HCT116 (cell line): ENCODE results near the gene SANBR. TPM values are rescaled to one million over a fixed set of nuclear protein-coding genes. Genes with fewer than 3 reads are reported as not detected.
A peak's percentile ranks its signal among the peaks of the same experiment; 100 is the strongest.

ENCODE experiments used
- ATAC-seq: fragments of 200-7000 bp; cut with Tn5 transposase; 2 replicates; pipeline ENCODE4 v1.9.1; 2020; ENCODE audit warnings: mild to moderate bottlenecking, moderate library complexity
- BruUV-seq: library from RNA; stranded (reverse); fragments of 400-500 nt; replicated peaks from 2 replicates; lab custom pipeline; 2021; lab: Mats Ljungman, UMichigan
- CTCF ChIA-PET: fragments of 300-600 bp; sonication (Branson Sonifier 250); formaldehyde crosslinking; loops from one replicate; lab custom pipeline; 2021; ENCODE audit warnings: antibody characterized with exemption; lab: Charles Lee
- POLR2A ChIA-PET: fragments of 300-600, 350-600 bp; sonication (Branson Sonifier 250); formaldehyde crosslinking; loops from one replicate; lab custom pipeline; 2021; ENCODE audit warnings: antibody characterized with exemption; lab: Charles Lee
- RAD21 ChIA-PET, 2 experiments: fragments of 300-600 bp; sonication (Branson Sonifier 250); formaldehyde crosslinking; loops; one replicate each; lab custom pipeline; 2023; ENCODE audit warnings: low total read pairs in 2 of 2; ENCODE audit not compliant: uncharacterized antibody in 2 of 2, unreplicated experiment in 2 of 2, low non-redundant PET in 1 of 2; lab: Charles Lee
- DNase-seq: peaks from one replicate; pipeline ENCODE4 v3.0.0-alpha.2; 2010; ENCODE audit warnings: low read depth, low spot score
- H2AFZ ChIP-seq: fragments of 200-600 bp; shearing (Covaris generic), sonication (generic); 2 replicates; pipeline ENCODE4 v1.6.1; 2017; ENCODE audit warnings: low read depth, mixed run types, mixed read lengths, antibody characterized with exemption, low read length; ENCODE audit not compliant: poor library complexity, severe bottlenecking
- H3K27ac ChIP-seq: 2 replicates; pipeline ENCODE4 v1.5.1; 2012; ENCODE audit warnings: low read depth, low read length
- H3K27me3 ChIP-seq: fragments of 200-600 bp; sonication (generic); 2 replicates; pipeline ENCODE4 v1.6.1; 2016; ENCODE audit warnings: mixed run types, low read length, mixed read lengths; ENCODE audit not compliant: insufficient read depth
- H3K36me3 ChIP-seq, 2 experiments: fragments of 200-500 bp in 1 of 2; fragments of 200-600 bp in 1 of 2; sonication (Bioruptor generic) in 1 of 2; sonication (generic) in 1 of 2; 2 replicates each; pipeline versions ENCODE4 v1.5.1 to v1.6.1; 2014 to 2016; ENCODE audit warnings: low read length in 2 of 2, inconsistent platforms in 1 of 2, mixed read lengths in 1 of 2, mixed run types in 1 of 2; ENCODE audit not compliant: insufficient read depth in 2 of 2, control insufficient read depth in 1 of 2
- H3K4me1 ChIP-seq, 2 experiments: fragments of 200-600 bp in 1 of 2; sonication (generic) in 1 of 2; 2 replicates each; pipeline versions ENCODE4 v1.5.1 to v1.6.1; 2012 to 2017; ENCODE audit warnings: low read length in 2 of 2, inconsistent platforms in 1 of 2, mild to moderate bottlenecking in 1 of 2, mixed read lengths in 1 of 2, mixed run types in 1 of 2, moderate library complexity in 1 of 2; ENCODE audit not compliant: insufficient read depth in 2 of 2, control insufficient read depth in 1 of 2
- H3K4me2 ChIP-seq: fragments of 200-600 bp; sonication (generic); 2 replicates; pipeline ENCODE4 v1.6.1; 2017; ENCODE audit warnings: mixed run types, low read length, mixed read lengths
- H3K4me3 ChIP-seq, 2 experiments: fragments of 200-600 bp in 1 of 2; sonication (generic) in 1 of 2; replicated peaks in 1 of 2; 2 replicates each; pipeline ENCODE4 v1.5.1; 2011 to 2016; ENCODE audit warnings: low read length in 2 of 2, control low read depth in 1 of 2, low read depth in 1 of 2, mild to moderate bottlenecking in 1 of 2, mixed read lengths in 1 of 2, mixed run types in 1 of 2
- H3K79me2 ChIP-seq: fragments of 200-600 bp; sonication (generic); 2 replicates; pipeline ENCODE4 v1.6.1; 2017; ENCODE audit warnings: mild to moderate bottlenecking, mixed run types, low read length, moderate library complexity, mixed read lengths; ENCODE audit not compliant: insufficient read depth
- H3K9ac ChIP-seq: fragments of 200-600 bp; sonication (generic); 2 replicates; pipeline ENCODE4 v1.6.1; 2016; ENCODE audit warnings: low read length, mixed read lengths
- H3K9me2 ChIP-seq: fragments of 200-600 bp; sonication (generic), shearing (Covaris generic); 2 replicates; pipeline ENCODE4 v1.6.1; 2017; ENCODE audit warnings: mixed run types, mild to moderate bottlenecking, moderate library complexity; ENCODE audit not compliant: insufficient read depth
- H3K9me3 ChIP-seq, 2 experiments: fragments of 200-500 bp in 1 of 2; fragments of 200-600 bp in 1 of 2; sonication (Bioruptor generic) in 1 of 2; sonication (generic) in 1 of 2; 2 replicates each; pipeline ENCODE4 v1.6.1; 2014 to 2017; ENCODE audit warnings: low read length in 2 of 2, mixed read lengths in 2 of 2, inconsistent platforms in 1 of 2, low read depth in 1 of 2, mild to moderate bottlenecking in 1 of 2, mixed run types in 1 of 2, moderate library complexity in 1 of 2; ENCODE audit not compliant: control insufficient read depth in 1 of 2, insufficient read depth in 1 of 2
- H4K20me1 ChIP-seq: fragments of 200-600 bp; sonication (generic), shearing (Covaris generic); 2 replicates; pipeline ENCODE4 v1.6.1; 2017; ENCODE audit warnings: mixed run types, mild to moderate bottlenecking, moderate library complexity; ENCODE audit not compliant: insufficient read depth
- ATF3 ChIP-seq: IDR thresholded peaks from 2 replicates; pipeline ENCODE4 v1.6.1; 2012
- CEBPB ChIP-seq: IDR thresholded peaks from 2 replicates; pipeline ENCODE4 v1.6.1; 2012; ENCODE audit warnings: low read depth
- EGR1 ChIP-seq: IDR thresholded peaks from 2 replicates; pipeline ENCODE4 v1.6.1; 2012; ENCODE audit warnings: low read depth
- ELF1 ChIP-seq: IDR thresholded peaks from 2 replicates; pipeline ENCODE4 v1.6.1; 2012; ENCODE audit warnings: low read depth, borderline replicate concordance
- EZH2 ChIP-seq: fragments of 200-600 bp; sonication (generic); IDR thresholded peaks from 2 replicates; pipeline ENCODE4 v1.6.1; 2017; ENCODE audit warnings: antibody characterized with exemption, mixed run types
- FOSL1 ChIP-seq: IDR thresholded peaks from 2 replicates; pipeline ENCODE4 v1.6.1; 2012; ENCODE audit warnings: low read depth
- JUND ChIP-seq: IDR thresholded peaks from 2 replicates; pipeline ENCODE4 v1.6.1; 2012
- MAX ChIP-seq: IDR thresholded peaks from 2 replicates; pipeline ENCODE4 v1.6.1; 2012
- POLR2A ChIP-seq: IDR thresholded peaks from 2 replicates; pipeline ENCODE4 v1.7.0; 2011; ENCODE audit warnings: borderline replicate concordance; ENCODE audit not compliant: insufficient read depth, insufficient read length; ENCODE audit errors: extremely low read depth
- POLR2AphosphoS5 ChIP-seq: IDR thresholded peaks from 2 replicates; pipeline ENCODE4 v1.6.1; 2011; ENCODE audit warnings: mild to moderate bottlenecking, low read depth, low read length, moderate library complexity
- RAD21 ChIP-seq: IDR thresholded peaks from 2 replicates; pipeline ENCODE4 v1.6.1; 2012; ENCODE audit warnings: low read depth, mild to moderate bottlenecking
- SP1 ChIP-seq: IDR thresholded peaks from 2 replicates; pipeline ENCODE4 v1.6.1; 2012; ENCODE audit warnings: low read depth
- SRF ChIP-seq: IDR thresholded peaks from 2 replicates; pipeline ENCODE4 v1.6.1; 2012; ENCODE audit warnings: low read depth
- TCF7L2 ChIP-seq: IDR thresholded peaks from 2 replicates; pipeline ENCODE4 v1.7.0; 2011; ENCODE audit warnings: borderline replicate concordance, inconsistent platforms; ENCODE audit not compliant: insufficient read depth, insufficient read length; ENCODE audit errors: extremely low read depth
- YY1 ChIP-seq: IDR thresholded peaks from 2 replicates; pipeline ENCODE4 v1.6.1; 2011; ENCODE audit warnings: low read length, low read depth, moderate library complexity, mild to moderate bottlenecking; ENCODE audit not compliant: insufficient replicate concordance; ENCODE audit errors: extremely low read depth
- ZBTB33 ChIP-seq: IDR thresholded peaks from 2 replicates; pipeline ENCODE4 v1.6.1; 2011; ENCODE audit warnings: mild to moderate bottlenecking, low read length, moderate library complexity; ENCODE audit not compliant: insufficient replicate concordance; ENCODE audit errors: extremely low read depth
- ZFX ChIP-seq: fragments of 450-650 bp; IDR thresholded peaks from 2 replicates; pipeline ENCODE4 v1.6.1; 2017
- ZNF274 ChIP-seq: fragments of 200-500 bp; sonication (Bioruptor generic); IDR thresholded peaks from 2 replicates; pipeline ENCODE4 v1.6.1; 2014; ENCODE audit warnings: mild to moderate bottlenecking, low read depth, low read length, inconsistent platforms
- intact Hi-C: fragments of 100-400 bp; cut with micrococcal nuclease; formaldehyde crosslinking; loops from 2 replicates; pipeline ENCODE4 v1.10.0; 2022
- total RNA-seq: library from RNA; stranded (reverse); gene quantifications from one replicate; pipeline ENCODE4 v1.2.1, GENCODE V29; 2021; ENCODE audit not compliant: unreplicated experiment

SANBR gene
- total RNA-seq, 1 experiment from 2014 or later: 4.6 TPM

- no peaks in the 10 kb centered on the region for H4K20me1 ChIP-seq
- TF ChIP-seq SRF (no peak), ELF1 (no peak), TCF7L2 (no peak), ZFX (no peak), POLR2AphosphoS5 (no peak), CEBPB (no peak), FOSL1 (no peak), ATF3 (no peak), SP1 (no peak), ZBTB33 (no peak), MAX (no peak), RAD21 (no peak), YY1 (no peak), EZH2 (no peak), POLR2A (no peak), ZNF274 (no peak), JUND (no peak), EGR1 (no peak)
- H3K9me3 ChIP-seq: no peaks in the 10 kb centered on the region
- peak overlapping the region; percentile 80; the same call in 1 of the 2 replicates for H3K27ac ChIP-seq
- DNase-seq: no peak
- ChIA-PET POLR2A (no interaction called here), RAD21 (no interaction called here), CTCF (no interaction called here)
- H3K9me2 ChIP-seq: no peaks in the 10 kb centered on the region
- H3K4me2 ChIP-seq: peak overlapping the region; percentile 75
- H3K27me3 ChIP-seq: no peaks in the 10 kb centered on the region
- intact Hi-C loops: loop anchor here (5.0 kb wide), 2 partner anchors 136 to 159 kb away; partner anchors contain the start of gene REL
- no TSS peak for BruUV-seq
- peaks cover 15 to 24% of the 10 kb centered on the region in 2 experiments for H3K4me1 ChIP-seq
- H3K36me3 ChIP-seq: no peaks in the 10 kb centered on the region
- peak overlapping the region; percentile 75 to 81 for H3K4me3 ChIP-seq
- peaks cover 47% of the 10 kb centered on the region for H3K79me2 ChIP-seq
- no peak for ATAC-seq
- peak overlapping the region; percentile 73 for H3K9ac ChIP-seq
- H2AFZ ChIP-seq: no peak overlapping the region
These were observed 46.9 kb upstream of the SANBR start for GRCh38 chr2:61018798-61019197.
